GM19328 (cell line): Measurements from ENCODE around the gene ATP6AP1.

Experiments used
- ATAC-seq: cut with Tn5 transposase; IDR thresholded peaks from one replicate; pipeline ENCODE4 v1.9.1; 2021; ENCODE audit warnings: mild to moderate bottlenecking, moderate library complexity; ENCODE audit not compliant: unreplicated experiment

ATP6AP1 gene

DNA sequence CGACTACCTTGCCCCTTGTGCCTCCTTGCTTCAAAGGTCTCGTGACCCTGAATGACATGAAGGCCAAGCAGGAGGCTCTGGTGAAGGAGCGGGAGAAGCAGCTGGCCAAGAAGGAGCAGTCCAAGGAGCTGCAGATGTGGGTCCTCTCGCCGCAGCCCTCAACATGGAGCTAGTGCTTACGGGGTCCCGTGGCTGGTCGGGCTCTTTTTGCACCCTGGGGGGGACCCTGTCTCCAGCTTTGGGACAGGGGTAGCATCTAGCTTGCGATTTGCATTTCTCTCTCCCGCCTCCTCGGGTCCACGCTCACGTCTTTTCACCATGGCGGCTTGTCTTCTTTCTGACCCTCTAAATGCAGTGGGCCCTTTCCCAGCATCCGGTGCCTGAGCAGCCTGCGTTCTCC is 17.3 kb downstream of the ATP6AP1 start:
- ATAC-seq = no peak

DNA sequence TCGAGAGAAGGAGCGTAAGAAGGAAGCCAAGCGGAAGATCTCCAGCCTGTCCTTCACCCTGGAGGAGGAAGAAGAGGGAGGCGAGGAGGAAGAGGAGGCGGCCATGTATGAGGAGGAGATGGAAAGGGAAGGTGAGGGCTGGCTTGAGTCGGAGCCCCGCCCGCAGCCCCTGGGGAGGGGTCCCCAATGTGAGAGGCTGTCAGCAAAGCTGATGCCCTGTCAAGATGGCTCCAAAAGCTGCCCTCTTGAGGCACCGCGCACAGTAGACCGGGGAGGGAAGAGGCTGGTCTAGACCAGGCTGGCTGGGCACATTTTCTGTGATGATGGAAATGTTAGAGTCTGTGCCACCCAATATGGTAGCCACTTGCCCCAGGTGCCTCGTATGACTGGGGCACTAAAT is 18.0 kb downstream of the ATP6AP1 start:
- ATAC-seq = no peak

DNA sequence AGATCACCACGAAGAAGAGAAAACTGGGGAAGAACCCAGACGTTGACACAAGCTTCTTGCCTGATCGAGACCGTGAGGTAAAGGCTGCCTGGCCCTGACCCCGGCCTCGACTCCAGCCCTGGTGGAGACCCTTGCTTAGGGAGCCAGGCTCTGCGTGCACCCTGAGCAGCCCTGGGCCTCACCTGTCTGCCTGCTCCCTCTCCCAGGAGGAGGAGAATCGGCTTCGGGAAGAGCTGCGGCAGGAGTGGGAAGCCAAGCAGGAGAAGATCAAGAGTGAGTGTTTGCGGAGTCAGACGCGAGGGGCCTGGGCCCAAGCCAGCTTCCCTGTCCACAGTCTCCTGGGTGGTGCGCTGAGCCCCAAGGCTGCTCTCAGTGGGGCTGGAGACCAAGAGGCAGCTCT is 20.0 kb downstream of the ATP6AP1 start:
- no peak for ATAC-seq

DNA sequence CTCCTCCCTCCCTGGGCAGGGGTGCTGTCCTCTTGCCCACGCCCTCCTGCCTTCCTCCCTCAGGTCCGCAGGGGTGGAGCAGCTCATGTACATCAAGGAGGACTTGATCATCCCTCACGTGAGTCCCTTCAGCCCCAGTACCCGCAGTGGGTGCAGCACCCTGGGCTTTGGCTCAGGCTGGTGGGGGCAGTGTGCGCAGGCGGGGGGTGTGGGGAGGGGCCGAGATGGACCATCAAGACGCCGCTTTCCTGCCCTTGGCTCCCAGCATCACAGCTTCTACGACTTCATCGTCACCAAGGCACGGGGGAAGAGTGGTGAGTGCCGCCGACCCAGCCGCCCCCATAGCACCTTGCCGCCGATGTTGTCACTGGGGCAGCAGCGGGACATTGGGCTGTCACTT is 21.1 kb downstream of the ATP6AP1 start:
- ATAC-seq = no peak

DNA sequence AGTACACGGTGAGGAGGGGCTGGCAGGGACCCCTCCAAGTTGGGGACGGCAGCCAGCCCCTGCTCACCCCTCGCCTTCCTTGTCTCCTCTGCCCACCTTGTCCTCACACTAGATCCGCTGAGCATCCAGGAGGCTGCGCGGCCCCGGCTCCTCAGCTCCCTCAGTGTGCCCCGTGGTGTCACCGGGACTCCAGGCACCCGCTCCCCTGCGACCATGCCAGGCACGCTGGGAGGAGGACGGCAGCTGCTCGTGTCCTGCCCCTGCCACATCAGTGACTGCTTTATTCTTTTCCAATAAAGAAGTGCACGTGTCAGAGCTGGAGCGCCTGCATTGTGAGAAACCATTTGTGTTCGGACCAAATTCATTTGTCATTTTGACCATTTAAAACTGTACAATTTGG is 21.8 kb downstream of the ATP6AP1 start:
- no peak for ATAC-seq

DNA sequence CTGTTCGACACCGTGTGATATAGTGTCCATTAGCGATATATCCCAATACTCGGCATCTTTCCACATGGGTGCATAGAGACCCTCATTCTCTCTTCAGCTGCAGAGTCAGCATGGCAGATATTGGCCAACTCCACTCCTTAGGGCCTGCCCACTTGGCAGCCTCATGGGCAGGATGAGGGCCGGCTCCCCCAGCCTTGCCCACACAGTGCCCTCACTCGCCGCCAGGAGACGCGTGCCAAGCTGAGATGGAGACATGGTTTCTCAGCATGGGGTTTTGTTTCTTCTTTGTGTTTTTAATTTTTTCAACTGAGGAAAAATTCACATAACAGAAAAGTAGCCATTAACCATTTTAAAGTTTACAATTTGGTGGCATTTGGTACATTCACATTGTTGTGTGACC is 24.3 kb downstream of the ATP6AP1 start:
- ATAC-seq = no peak

DNA sequence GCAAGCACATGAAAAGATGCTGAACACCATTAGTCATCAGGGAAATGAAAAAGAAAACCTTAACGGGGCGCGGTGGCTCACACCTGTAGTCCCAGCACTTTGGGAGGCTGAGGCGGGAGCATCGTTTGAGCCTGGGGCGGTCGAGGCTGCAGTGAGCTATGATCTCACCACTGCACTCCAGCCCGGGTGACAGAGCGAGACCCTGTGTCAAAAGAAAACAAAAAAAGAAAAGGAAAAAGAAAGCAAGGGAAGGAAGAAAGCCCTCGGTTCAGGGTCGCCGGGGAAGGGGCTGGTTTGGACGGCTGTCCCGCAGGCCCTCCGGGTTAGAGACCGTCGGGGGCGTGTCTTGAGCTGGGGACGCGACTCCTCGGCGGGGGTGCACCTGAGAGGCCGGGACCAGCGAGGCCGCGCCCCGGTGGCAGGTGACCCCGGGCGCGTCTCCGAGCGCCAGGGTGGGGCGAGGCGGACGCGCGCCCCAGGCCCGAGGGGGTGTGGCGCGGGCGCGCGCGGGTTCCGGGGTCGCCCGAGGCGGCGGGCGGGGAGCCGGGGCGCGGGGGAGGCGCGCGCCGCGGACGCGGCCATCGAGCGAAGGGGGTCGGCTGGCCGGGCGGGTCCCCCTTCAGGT is 29.1 kb downstream of the ATP6AP1 start:
- peak; percentile 62 for ATAC-seq

DNA sequence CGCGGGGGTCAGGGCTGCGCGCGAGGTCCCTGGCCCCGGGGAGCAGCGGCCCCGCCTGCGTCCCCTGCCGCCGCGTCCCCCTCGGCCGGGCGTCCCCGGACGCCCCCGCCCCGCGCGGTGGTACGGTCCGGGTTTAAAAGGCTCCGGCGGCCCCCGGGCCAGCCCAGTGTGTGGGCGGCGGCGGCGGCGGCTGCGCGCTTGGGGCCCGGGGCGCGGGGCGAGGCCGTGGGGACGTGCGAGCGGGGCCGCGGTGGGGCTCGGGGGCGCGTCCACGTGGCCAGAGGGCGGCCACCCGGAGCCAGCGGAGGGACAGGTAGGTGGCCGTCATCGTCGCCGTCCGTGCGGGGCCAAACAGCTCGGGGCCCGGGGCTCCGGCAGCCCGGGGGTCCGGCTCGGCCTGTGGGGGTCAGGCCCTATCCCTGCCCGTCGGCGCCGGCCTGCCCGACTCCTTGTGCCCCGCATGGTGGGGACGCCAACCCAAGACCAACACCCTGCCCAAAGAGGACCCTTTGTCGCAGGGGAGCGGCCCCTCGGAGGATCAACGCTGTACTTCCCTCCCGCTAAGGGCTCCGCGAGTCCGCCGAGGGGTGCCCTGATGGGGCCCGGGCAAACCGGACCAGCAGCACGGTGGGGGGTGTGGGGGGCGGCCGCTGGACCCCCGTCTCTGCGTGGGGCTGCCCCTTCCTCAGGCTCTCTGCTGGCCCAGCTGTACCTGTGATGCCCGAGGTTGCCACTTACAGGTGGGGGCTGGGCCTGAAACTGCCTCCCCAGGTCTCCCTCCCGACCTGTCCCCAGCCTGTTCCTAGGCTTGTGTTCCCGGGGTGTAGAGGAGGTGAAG is 29.9 kb downstream of the ATP6AP1 start, which contains the start of gene PLXNA3:
TSS of gene PLXNA3 (plus strand) at position 166 of the 838 bp plus-strand sequence. CDS start 1,903 bp downstream, outside the sequence.
- ATAC-seq = peak; percentile 50

DNA sequence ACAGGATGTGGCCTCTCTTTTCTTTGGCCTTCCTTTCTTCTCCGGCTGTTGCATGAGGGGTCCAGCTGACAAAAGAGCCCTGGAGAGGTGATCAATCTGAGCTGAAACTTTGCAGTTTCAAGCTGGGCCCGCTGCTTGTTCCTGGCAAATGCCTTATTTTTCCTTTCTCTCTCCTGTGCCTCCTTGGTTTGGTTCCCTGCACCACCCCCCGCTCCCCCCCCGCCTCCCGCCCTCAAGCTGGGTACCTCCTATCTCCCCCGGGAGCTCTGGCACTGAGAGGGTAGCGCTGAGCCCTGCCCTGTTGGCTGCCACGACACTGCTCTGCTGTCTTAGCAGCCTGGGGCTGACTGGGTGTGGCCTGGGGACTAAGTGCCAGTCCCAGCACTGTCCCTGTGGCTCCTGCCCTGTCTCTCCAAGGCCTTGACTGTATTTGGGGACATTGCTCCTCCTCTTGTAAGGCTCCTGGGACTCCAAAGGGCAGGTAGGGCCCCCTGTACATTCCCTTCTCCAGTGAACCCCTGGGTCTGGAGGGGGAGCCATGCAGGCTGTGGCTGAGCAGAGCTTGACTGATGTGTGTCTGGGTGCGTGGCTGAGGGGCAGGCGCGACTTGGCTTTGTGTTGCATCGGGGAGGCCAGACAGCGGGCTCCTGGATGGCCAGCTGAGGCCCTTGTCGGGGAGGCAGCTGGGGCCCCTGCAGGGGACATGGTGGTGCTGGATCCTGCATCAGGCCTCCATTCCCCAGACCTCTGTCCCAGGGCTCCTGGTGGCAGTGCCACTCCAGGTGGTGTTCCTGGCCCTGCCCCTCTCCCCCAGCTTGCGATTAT is 30.7 kb downstream of the ATP6AP1 start:
- no peak for ATAC-seq

DNA sequence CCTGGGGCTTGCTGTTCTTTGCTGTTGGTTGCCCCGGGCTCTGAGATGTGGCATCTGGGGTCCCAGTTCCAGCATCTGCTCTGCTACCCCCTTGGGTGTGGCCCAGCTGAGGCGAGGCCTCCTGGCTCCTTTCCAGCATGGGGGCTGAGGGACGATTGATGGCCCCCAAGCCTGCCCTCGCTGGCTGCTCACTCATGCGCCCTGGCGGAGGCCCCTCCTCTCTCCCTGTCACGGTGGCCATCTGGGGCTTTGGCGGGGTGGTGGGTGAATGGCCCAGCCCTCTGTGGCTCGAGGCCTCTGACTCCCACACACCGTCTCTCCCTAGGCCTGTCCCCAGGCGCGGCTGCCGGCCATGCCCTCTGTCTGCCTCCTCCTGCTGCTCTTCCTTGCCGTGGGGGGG is 31.4 kb downstream of the ATP6AP1 start:
- ATAC-seq = no peak

DNA sequence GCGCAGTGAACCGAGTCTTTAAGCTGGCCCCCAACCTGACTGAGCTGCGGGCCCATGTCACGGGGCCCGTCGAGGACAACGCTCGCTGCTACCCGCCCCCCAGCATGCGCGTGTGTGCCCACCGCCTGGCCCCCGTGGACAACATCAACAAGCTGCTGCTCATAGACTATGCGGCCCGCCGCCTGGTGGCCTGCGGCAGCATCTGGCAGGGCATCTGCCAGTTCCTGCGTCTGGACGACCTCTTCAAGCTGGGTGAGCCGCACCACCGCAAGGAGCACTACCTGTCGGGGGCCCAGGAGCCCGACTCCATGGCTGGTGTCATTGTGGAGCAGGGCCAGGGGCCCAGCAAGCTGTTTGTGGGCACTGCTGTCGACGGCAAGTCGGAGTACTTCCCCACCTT is 31.8 kb downstream of the ATP6AP1 start:
- no peak for ATAC-seq

DNA sequence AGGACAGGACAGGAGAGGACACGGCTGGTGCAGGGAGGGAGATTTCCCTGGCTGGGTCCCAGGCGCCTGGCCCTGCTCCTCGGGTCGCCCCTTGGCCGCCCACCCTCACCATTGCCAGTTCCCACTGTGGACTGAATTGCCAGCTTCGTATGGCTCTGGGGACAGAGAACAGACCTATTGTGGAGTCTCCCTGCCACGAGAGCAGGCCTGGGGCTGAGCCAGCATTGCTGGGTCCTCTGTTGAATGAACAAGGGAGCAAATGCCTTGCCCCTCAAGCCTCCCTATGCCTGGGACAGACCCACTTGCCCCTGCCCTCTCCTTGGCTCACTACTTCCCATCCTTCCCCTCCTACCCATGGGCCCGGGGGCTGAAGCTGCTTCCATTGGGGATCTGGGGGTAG is 33.9 kb downstream of the ATP6AP1 start:
- no peak for ATAC-seq

DNA sequence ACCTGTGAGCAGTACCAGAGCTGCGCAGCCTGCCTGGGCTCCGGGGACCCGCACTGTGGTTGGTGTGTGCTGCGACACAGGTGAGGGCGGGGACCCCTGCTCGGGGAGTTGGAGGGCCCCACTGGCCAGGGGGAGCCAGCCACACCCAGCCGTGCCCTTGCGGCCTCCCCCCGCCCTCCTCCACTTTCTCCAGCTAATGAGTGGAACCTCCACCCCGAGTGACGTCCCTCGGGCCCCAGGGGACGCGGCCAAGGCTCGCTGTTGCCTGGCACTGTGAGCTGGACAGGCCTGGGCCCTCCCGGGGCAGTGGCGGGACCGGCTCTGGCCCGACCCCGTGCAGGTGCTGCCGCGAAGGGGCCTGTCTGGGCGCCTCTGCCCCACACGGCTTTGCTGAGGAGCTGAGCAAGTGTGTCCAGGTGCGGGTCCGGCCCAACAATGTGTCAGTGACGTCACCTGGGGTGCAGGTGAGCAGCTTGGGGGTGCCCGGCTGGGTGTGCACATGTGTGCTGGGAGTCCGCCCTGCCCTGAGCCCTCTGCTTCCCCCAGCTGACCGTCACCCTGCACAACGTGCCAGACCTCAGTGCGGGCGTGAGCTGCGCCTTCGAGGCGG is 35.2 kb downstream of the ATP6AP1 start:
- ATAC-seq = no peak

DNA sequence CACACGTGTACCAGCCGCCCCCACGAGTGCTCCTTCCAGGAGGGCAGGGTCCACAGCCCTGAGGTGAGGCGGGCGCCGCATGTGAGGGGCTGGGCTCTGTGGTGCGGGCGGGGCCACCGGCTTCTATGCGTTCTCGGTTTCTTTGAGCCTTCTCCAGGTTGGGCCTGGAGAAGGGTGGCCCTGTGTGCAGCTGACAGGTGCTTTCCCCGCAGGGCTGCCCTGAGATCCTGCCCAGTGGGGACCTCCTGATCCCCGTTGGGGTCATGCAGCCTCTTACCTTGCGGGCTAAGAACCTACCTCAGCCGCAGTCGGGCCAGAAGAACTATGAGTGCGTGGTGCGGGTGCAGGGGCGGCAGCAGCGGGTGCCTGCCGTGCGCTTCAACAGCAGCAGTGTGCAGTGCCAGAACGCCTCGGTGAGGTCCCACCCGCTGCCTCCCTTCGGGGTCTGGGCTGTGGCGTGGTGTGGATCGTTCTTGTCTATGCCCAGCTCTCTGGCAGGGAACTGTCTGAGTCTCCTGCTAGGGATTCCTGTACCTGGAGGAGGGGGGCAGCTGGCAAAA is 36.4 kb downstream of the ATP6AP1 start:
- ATAC-seq = no peak

DNA sequence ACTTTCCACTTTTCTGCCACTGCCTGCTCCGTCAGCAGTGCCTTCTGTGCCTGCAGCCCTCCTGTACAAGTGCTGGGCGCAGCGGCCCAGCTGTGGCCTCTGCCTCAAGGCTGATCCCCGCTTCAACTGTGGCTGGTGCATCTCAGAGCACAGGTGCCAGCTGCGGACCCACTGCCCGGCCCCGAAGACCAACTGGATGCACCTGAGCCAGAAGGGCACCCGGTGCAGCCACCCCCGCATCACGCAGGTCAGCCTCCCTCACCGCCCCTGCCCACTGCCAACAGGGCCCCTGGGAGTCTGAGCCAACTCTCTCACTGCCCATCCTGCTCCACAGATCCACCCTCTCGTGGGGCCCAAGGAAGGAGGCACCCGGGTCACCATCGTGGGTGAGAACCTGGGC is 37.1 kb downstream of the ATP6AP1 start:
- ATAC-seq = no peak

DNA sequence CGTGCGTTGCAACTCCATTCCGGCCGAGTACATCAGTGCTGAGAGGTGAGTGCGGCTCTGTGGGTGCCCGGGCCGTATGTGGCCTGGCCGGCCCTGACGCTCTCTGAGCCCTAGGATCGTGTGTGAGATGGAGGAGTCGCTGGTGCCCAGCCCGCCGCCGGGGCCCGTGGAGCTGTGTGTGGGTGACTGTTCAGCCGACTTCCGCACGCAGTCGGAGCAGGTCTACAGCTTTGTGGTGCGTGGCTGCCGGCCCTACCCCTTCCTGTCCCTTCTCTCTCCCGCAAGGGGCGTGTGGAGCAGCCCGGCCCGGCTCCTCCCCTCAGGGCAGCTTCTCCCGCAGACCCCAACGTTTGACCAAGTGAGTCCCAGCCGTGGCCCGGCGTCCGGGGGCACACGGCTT is 37.6 kb downstream of the ATP6AP1 start:
- ATAC-seq = no peak

DNA sequence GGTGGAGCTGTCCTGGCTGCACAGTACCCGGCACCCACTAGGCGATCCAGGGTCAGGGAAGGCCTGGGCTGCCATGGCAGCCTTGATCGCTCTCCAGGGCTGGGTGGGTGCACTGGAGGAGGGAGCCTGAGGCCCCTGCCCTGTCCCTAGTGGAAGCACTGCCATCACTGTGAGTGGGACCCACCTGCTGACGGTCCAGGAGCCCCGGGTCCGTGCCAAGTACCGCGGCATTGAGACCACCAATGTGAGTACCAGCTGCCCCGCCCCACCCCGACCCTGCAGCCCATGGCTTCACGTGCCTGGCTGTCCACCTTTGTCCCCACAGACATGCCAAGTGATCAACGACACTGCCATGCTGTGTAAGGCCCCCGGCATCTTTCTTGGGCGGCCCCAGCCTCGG is 38.4 kb downstream of the ATP6AP1 start:
- no peak for ATAC-seq

DNA sequence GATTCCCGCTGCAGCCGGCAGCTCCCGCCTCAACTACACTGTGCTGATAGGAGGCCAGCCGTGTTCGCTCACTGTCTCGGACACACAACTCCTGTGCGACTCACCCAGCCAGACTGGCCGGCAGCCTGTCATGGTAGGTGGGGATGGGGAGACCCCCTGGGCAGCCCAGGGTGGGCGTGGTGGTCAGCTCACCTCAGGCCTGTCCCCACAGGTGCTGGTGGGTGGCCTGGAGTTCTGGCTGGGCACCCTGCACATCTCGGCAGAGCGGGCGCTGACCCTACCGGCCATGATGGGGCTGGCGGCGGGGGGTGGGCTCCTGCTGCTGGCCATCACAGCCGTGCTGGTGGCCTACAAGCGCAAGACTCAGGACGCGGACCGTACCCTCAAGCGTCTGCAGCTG is 39.1 kb downstream of the ATP6AP1 start:
- ATAC-seq = no peak

DNA sequence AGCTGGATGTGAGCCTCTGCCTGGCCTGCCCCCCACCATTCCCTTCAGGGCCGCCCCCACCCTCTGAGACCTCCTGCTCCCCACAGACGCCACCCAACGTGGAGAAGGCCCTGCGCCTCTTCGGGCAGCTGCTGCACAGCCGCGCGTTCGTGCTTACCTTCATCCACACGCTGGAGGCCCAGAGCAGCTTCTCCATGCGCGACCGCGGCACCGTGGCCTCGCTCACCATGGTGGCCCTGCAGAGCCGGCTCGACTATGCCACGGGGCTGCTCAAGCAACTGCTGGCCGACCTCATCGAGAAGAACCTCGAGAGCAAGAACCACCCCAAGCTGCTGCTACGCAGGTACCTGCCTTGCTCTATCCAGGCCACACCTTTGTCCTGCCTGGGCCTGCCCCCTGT is 39.7 kb downstream of the ATP6AP1 start:
- no peak for ATAC-seq

DNA sequence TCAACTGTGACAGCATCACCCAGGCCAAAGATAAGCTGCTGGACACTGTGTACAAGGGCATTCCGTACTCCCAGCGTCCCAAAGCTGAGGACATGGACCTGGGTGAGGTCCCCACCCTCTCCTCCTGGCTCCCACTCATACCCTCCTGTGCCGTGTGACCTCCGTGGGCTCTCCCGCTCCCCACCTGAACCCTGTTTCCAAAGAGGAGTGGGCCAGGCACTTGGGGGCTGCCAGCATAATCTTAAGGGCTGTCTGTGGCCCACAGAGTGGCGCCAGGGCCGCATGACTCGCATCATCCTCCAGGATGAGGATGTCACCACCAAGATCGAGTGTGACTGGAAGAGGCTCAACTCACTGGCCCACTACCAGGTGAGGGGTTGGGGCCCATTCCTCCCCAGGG is 40.6 kb downstream of the ATP6AP1 start:
- ATAC-seq = no peak

DNA sequence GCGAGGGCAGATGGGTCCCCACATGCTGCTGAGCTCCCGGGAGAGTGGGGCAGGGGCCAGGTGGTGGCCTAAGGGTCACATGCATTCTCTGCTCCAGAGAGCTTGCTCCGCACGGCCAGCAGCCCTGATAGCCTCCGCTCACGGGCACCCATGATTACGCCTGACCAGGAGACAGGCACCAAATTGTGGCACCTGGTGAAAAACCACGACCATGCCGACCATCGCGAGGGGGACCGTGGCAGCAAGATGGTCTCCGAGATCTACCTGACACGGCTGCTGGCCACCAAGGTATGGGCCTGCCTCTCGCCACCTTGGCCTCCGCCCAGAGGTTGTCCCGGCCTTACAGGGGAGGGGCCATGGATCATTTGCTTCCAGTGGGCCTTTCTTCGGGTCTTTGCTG is 41.4 kb downstream of the ATP6AP1 start:
- ATAC-seq = no peak
